Left colon (tissue), 2 donors: ENCODE measurements around the gene PRICKLE2. TPM values are rescaled to one million over a fixed set of nuclear protein-coding genes. Genes with fewer than 3 reads are reported as not detected.

Source experiments
- ATAC-seq: fragments of 200-7000 bp; cut with Tn5 transposase; one replicate; pipeline ENCODE4 v1.9.1; 2020; ENCODE audit warnings: mild to moderate bottlenecking, moderate library complexity
- DNase-seq, 2 donors: peaks; one replicate each; pipeline ENCODE4 v3.0.0-alpha.2; 2020
- intact Hi-C, 2 donors: fragments of 100-400 bp; cut with DNase I in 1 of 2; cut with micrococcal nuclease in 1 of 2; formaldehyde crosslinking; loops; one replicate each; pipeline versions ENCODE4 v1.11.2 to v1.14.0; 2022; cut with DNase I, micrococcal nuclease
- total RNA-seq, 2 donors: library from RNA; stranded (reverse); fragmentation: NEBNext Ultra II Directional; extraction: Animal tissue kit (Norgen Biotek cat#: 25700); gene quantifications; one replicate each; pipeline ENCODE4 v1.2.1, GENCODE V29; 2021
- donor health status: DM: no; HTN: no; CAD: no.
- donor health status: DM: yes; HTN: yes; CAD: no.

Gene PRICKLE2
- total RNA-seq, 2 donors from 2014 or later = 2.6 to 13.2 TPM

GRCh38 chr3:64148955-64149653 is 76.2 kb downstream of the PRICKLE2 start:
- no peak for DNase-seq
- peak; percentile 44 for ATAC-seq
- intact Hi-C loops = no loop called here

- intact Hi-C loops = no loop called here
- DNase-seq (no peak), ATAC-seq (no peak)
These were observed 78.1 kb downstream of the PRICKLE2 start for GRCh38 chr3:64147211-64147610.

- DNase-seq (no peak), ATAC-seq (no peak)
- intact Hi-C loops = no loop called here
These were observed 79.8 kb downstream of the PRICKLE2 start for GRCh38 chr3:64145438-64145837.

GRCh38 chr3:64144241-64144900 is 80.9 kb downstream of the PRICKLE2 start:
- ATAC-seq = no peak
- intact Hi-C loops = no loop called here
- no peak for DNase-seq

GRCh38 chr3:64143409-64144130 is 81.7 kb downstream of the PRICKLE2 start:
- intact Hi-C loops = no loop called here

GRCh38 chr3:64141476-64141875 is 83.8 kb downstream of the PRICKLE2 start:
- DNase-seq (no peak), ATAC-seq (no peak)
- intact Hi-C loops = no loop called here

More at GRCh38 chr3:64143409-64144130, 81.7 kb downstream of the PRICKLE2 start:
- DNase-seq = no peak
- ATAC-seq = no peak

- DNase-seq = no peak
- no peak for ATAC-seq
- intact Hi-C loops = no loop called here
These were observed 84.6 kb downstream of the PRICKLE2 start for GRCh38 chr3:64140651-64141050.

- no peak for ATAC-seq
- no peak for DNase-seq
- intact Hi-C loops = no loop called here
These were observed 86.5 kb downstream of the PRICKLE2 start for GRCh38 chr3:64138656-64139375.

GRCh38 chr3:64138046-64138445 is 87.2 kb downstream of the PRICKLE2 start:
- no peak for ATAC-seq
- intact Hi-C loops = no loop called here

GRCh38 chr3:64134882-64135281 is 90.4 kb downstream of the PRICKLE2 start:
- intact Hi-C loops = no loop called here
- DNase-seq (no peak), ATAC-seq (no peak)

More at GRCh38 chr3:64138046-64138445, 87.2 kb downstream of the PRICKLE2 start:
- DNase-seq = no peak

- intact Hi-C loops = no loop called here
- ATAC-seq = no peak
- DNase-seq = no peak
These were observed 91.3 kb downstream of the PRICKLE2 start for GRCh38 chr3:64133987-64134386.

GRCh38 chr3:64133272-64133671 is 92.0 kb downstream of the PRICKLE2 start:
- intact Hi-C loops = no loop called here
- ATAC-seq (no peak), DNase-seq (no peak)

GRCh38 chr3:64131725-64132469 is 93.4 kb downstream of the PRICKLE2 start:
- ATAC-seq (no peak), DNase-seq (no peak)
- intact Hi-C loops = no loop called here

- ATAC-seq (no peak), DNase-seq (no peak)
- intact Hi-C loops = no loop called here
These were observed 94.8 kb downstream of the PRICKLE2 start for GRCh38 chr3:64130436-64130835.

GRCh38 chr3:64129581-64129980 is 95.7 kb downstream of the PRICKLE2 start:
- DNase-seq (no peak), ATAC-seq (no peak)

GRCh38 chr3:64129106-64129505 is 96.2 kb downstream of the PRICKLE2 start:
- DNase-seq (no peak), ATAC-seq (no peak)
- intact Hi-C loops = no loop called here

More at GRCh38 chr3:64129581-64129980, 95.7 kb downstream of the PRICKLE2 start:
- intact Hi-C loops = no loop called here

- intact Hi-C loops = no loop called here
- ATAC-seq (no peak), DNase-seq (no peak)
These were observed 99.7 kb downstream of the PRICKLE2 start for GRCh38 chr3:64125561-64125960.

- ATAC-seq = no peak
- intact Hi-C loops = no loop called here
- DNase-seq = no peak
These were observed 101.3 kb downstream of the PRICKLE2 start for GRCh38 chr3:64123931-64124330.

GRCh38 chr3:64122476-64122875 is 102.8 kb downstream of the PRICKLE2 start:
- DNase-seq = no peak
- no peak for ATAC-seq
- intact Hi-C loops = no loop called here
